Stimulated activated naive CD8-positive, alpha-beta T cell treated with anti-CD3 and anti-CD28 coated beads, Interleukin-15, Interleukin-2, amounts not matched to agents 100 U/mL and 50 U/mL, for 24 hours (primary cell): ENCODE results near the gene MYO1A.
"Not testable (repeated sequence)": the region's sequence is repeated elsewhere in the genome, so short reads cannot be mapped to it uniquely, and the experiment has no call there.

Source experiments
- ATAC-seq: fragments of 150-1000 bp; cut with Tn5 transposase; one replicate; pipeline ENCODE4 v1.10.0; 2021
- DNase-seq: peaks from one replicate; pipeline ENCODE4 v3.0.0; 2021

The MYO1A gene

DNA sequence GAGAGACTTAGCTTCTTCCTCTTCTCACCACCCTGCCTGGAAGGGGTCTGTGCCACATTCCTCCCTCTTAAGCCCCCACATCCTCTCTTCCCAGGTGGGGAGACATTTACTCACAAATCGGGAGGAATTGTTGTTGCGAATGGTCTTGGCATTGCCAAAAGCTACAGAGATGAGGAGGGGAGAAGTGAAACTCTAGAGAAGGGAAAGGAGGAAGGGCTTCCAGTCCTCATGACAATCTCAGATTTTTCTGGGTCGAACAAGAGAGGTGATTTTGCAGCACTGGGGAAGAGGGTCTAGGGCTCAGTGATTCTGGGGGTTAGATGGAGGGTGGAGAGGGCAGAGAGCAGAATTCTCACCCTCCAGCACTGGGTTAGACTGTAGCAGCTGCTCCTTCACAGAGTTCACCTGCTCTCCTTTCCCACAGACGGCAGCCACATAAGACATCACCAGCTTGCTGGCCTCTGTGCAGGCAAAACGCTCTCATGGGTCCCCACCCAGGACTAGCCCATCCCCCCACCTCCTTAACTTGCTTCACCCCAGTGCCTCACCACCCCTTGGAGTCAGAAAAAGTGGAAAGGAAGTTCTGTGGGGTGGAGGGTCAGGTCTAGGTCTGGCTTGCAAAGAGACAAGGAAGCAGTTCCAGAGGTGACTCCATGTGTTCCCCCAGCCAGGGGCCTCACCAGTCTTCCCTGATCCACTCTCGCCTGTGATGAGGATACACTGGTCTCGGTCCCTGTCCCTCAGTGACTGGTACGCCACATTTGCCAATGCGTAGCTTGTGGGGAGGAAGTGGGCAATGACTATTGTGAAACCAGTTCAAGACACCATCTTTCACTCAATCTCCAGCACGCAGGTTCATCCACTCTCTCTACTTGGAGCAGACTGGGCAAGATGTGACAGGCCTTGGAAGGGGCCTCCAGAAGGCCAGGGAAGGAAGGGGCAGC is 2.7 kb downstream of the MYO1A start:
- DNase-seq (peak; percentile 74), ATAC-seq (peak; percentile 86)

DNA sequence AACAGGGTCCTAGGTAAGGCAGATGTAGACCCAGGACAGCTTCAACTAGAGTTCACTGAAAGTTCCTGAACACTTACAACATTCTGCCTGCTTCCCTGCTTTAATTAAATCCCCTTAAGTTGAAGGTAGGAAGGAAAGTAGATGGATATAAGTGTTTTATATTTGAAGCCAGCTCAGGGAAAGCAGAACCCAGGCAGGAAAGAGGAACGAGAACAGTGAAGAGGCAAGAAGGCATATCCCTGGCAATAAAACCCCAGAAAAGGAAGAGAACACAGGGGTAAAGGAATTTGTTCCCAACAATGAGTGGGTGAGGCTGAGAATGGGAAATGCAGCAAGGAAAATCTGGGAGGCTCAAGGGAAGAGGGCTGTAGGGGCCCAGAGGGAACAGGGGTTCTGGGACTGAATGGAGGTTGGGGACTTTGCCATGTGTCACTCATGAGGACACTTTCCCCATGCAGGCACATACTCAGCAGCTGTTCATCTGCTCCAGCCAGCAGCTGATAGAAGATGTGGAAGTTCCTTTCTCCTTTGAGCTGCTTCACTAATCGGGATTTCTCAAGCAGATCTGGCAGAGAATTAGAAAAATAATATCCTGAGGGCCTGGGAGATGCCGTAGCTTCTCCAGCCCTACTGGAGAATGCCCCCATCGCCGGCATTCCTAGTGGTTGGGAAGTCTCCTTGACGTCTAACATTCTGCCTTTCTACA is 3.7 kb downstream of the MYO1A start:
- ATAC-seq = no peak
- no peak for DNase-seq

DNA sequence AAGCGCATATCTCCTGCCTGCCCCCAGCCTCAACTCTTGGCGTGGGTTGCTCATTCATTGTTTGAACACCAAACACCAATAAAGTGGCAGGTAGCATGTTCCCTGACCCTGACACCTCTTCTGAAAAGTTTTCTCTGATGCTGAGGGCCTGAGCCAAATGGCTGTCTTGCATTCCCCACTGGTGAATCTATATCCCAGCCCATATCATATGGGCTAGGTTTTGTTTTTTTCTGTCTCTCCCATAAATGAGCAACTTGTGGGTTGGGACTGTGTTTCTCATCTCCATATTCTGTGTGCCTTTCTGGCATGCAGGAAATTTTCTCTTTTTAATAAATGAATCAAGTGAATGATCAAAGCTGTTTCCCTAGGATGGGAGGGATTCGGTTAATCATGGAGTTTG is 5.0 kb downstream of the MYO1A start:
- no peak for DNase-seq

DNA sequence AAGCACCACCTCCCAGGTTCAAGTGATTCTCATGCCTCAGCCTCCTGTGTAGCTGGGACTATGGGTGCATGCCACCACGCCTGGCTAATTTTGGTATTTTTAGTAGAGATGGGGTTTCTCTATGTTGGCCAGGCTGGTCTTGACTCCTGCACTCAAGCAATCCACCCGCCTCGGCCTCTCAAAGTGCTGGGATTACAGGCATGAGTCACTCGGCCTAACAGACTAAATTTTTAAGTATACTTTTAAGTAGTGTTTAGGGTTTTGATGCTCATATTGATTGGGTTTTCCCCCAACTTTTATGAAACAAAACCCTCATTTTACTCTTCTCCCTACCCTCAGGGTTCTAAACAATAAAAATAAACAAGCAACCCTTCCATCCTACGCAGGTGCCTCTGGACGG is 5.5 kb downstream of the MYO1A start:
- no peak for DNase-seq
- ATAC-seq = no peak

More for the DNA sequence above, 5.0 kb downstream of the MYO1A start:
- no peak for ATAC-seq

DNA sequence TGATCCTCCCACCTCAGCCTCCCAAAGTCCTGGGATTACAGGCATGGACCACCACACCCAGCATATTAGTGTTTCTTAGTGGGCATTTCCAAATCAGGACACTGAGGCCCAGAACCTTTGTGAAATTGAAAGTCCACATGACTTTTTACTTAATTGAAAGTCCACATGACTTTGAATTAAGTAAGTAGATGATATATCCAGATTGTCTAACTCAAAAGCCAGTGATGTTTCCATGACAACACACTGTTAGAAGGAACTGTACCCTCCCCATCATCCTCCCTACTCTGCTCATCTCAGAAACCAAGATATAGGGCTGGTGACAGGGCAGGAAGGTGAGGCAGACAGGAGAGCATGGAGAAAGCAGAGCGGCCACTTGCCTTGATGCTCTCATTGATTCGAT is 7.2 kb downstream of the MYO1A start:
- no peak for DNase-seq
- no peak for ATAC-seq

DNA sequence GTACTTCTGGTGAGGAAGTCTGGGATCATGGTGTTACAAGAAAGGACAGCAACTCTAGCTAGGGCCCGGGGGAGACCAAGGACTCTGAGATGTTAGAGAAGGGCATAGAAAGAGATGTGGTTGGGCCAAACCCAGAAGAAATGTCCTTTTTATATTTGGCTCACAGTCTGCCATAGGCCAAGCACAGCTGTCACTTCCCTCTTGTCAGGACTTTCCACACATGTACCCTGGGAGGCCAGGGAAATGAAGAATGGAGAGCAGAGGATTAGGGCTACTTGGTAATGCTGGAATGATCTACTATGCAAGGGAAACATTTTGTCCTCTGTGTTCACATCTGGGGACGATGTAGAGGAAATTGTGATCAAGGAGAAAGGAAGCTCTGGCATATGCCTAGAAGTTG is 9.2 kb downstream of the MYO1A start:
- DNase-seq (no peak), ATAC-seq (no peak)

DNA sequence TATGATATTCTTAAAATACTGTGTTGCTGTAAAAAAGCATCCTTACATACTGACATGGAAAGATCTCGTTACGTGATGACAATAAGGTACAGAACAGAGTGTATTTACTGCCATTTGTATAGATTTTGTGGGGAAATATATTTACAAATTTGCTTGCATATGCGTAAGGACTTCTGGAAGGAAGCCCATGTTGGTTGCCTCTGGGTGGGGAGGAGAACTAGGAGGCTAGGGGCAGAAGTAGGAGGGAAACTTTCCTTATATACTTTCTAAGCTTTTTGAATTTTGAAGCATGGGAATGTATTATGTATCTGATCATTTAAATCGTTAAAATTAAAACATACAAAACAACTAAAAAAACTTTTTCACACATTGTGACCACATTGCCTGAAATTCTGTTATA is 9.7 kb downstream of the MYO1A start:
- ATAC-seq (no peak), DNase-seq (no peak)

DNA sequence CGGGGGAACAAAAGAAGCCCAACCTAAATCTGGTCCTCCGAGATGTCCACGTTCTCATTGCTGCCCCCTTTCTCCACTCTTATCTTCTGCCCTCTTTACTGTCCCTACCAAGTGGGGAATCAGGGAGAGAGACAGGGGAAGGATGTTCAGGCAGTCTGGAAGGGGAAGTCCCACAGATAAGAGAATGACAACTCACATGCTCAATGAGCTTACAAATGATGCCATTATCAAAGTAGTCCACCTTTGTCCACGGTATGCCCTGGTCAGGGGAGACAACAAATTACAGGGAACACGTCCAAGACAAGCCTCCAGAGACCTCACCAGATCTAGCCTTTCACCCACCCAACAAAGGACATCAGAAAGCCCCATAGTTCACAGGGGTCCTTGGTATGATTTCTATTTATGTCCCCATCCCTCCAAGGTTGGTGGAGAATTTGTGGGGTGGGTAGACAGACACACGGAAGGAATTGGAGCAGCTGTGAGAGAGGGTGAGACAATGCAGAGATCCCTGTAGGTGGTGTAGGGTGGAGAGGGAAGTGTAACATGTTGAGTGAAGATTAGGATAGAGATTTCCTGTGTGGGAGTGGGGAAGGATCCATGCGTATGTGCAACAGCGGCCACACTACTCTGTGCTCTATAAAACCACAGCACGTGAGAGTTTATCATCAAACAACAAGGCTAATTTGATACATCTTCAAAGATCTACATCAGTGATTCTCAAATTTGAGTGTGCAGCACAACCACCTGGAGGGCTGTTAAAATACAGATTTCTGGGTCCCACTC is 10.7 kb downstream of the MYO1A start:
- DNase-seq (no peak), ATAC-seq (no peak)

DNA sequence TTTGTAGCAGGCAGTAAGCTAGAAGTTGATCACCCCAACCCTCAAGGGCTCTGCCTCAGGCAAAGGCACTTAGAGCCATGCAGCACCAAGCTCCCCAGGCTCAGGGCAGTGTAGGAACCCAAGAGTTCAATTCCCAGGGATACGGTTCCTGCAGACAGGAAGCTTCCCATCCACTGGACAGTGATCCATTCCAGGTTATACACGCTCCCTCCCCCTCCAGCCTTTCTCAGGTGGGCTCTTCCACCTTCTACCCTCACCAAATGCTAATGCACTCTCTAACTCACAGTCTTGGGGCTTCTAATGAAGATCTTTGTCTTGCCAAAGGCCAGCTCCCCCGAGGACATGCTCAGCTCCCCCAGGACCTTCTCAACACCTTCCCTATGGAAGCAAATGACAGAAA is 12.7 kb downstream of the MYO1A start:
- DNase-seq = no peak
- ATAC-seq = no peak

DNA sequence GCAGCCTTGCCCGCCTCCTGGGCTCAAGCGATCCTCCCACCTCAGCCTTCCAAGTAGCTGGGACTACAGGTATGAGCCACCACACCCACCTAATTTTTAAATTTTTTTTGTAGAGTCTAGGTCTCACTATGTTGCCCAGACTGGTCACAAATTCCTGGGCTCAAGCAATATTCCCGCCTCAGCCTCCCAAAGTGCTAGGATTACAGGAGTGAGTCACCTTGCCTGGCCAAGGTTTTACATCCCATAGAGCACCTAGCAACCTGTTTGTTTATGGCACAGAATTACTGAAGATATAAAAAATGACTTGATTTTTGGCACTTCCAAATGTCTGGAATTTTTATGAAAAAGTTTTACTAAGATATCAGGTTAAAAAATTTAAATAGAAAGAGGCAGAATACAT is 16.5 kb downstream of the MYO1A start:
- no peak for ATAC-seq
- DNase-seq = no peak

DNA sequence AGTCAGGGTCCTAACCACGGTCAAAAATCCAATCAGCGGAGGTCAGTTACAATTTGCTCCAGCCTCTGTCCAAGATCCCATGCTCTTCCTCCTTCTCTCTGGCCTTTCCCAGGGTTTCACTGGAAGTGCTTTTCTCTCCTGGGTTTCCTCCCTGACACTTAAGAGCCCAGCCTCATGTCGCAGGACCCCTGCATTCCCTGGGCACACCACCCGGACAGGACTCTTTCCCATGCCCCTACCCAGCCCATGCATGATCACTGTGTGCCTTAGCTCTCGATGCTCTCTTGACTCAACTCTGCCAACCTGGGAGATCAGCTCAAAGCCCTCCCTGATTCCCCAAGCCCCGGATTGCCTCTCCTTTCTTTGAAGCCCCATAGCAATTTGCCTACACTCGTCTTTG is 18.1 kb downstream of the MYO1A start:
- DNase-seq (no peak), ATAC-seq (no peak)

DNA sequence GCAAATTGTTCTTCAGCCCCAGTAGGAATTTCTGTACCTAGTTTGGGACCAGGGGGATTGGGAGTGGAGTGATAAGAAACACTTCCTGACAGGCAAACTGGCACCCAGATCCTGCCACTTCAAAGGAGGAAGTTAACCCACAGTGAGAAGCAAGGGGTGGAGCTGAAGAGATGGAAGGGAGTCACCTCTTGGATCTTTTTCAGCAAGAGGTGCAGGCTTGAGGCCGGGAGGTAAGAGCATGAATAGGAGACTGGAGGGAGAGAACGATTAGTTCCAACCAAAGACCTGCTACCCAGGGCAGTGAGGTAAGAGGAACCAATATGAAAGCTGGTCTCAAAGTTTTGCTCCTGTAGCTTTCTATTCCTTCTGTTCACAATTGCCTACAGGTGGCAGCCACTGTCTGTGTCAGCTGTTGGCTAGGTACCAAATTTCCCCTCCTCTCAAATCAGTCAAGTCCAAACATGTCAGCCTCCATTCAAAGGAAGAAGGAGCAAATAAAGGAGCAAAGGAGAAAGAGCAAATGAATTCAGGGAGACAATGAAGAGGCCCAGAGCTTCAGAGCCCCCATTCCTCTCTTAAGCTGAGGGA is 18.7 kb downstream of the MYO1A start:
- ATAC-seq (no peak), DNase-seq (no peak)

DNA sequence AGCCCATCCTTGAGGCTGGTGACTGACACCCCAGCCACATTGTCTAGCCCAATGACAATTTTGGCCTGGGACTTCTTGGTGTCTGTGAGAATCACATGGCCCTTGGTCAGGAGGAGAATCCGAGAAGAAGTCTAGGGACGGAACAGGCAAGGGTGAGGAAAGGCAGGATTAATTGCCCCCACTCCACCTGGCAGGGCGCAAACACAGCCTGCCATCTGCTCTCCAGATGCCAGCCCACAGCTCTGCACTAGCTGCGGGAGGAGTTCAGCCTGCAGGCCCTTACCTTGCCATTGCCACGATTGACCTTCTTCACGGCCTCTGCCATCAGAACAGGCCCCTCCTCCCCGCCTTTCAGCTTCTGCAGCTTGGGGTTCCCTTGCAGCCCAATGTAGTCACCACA is 20.5 kb downstream of the MYO1A start:
- DNase-seq (no peak), ATAC-seq (no peak)

DNA sequence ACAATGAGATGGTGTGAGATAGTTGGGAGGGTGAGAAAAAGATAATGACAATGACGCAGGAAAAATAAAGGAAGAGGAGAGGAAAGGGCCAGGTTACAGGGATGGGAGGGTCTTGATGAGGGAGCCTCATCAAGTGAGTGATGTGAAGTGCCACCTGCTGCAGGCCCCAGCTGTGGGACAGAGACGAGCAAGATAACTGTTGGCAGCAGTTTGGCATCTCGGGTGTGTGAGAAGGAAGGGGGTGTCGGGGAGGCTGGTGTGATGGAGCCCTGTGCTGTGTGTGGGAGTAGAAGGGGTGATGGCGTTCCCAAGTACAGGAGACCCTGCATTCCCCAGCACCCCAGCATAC is 22.1 kb downstream of the MYO1A start:
- ATAC-seq = no peak
- no peak for DNase-seq

DNA sequence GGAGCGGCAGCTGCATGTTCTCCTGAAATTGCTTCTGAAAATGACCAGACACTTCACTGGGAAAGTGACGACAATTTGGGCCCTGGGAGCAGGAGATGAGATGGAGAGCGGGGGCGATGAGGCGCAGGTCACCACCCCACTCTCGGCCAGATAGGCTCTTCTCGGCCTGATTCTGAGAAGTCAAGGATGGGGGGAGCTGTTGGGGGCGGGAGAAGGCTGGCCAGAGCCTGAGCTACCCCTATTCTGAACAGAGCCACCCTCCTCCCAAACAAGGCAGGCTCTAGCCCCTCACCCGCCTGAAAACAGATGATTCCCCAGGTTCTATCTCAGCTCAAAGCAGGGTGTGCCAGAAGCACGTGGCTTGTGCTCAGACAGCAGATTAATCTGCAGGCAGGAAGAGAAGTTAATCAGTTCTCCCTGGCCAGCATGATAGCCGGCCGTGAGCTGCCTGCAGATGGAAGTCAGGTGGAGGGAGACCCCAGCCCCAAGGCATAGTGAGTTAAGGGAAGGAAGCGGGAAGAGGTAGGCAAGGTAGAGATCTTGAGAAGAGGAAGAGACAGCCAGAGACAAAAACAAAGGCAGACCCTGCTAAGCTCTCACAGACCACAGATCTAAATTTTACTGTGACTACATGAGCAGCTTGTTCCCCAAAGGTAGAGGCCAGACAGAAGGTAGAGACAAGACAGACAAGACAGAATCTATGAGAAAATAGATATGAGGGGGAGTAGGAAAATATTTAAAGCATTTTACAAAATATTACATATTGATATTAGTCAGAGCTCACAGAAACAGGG is 22.7 kb downstream of the MYO1A start:
- peak; percentile 71 for ATAC-seq
- no peak for DNase-seq

DNA sequence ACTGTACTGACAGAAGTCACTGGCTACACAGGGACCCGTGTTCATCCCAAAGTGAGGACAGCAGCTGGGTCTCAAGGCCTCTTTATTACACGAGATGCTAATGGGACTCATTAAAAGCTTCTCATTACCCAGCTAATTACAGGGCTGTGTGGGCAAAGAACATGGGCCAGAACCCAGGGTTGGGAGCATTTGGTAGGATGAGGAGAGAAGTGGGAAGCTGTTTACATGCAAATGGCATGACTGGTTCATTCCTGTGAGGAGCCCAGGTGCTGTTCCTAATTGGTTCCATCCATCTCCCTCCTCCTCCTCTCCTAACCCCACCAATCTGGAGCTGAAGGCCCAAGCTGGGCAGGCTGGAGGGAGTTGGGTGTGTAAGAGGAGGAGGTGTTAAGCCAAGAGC is 24.7 kb downstream of the MYO1A start:
- ATAC-seq = no peak
- DNase-seq = no peak

DNA sequence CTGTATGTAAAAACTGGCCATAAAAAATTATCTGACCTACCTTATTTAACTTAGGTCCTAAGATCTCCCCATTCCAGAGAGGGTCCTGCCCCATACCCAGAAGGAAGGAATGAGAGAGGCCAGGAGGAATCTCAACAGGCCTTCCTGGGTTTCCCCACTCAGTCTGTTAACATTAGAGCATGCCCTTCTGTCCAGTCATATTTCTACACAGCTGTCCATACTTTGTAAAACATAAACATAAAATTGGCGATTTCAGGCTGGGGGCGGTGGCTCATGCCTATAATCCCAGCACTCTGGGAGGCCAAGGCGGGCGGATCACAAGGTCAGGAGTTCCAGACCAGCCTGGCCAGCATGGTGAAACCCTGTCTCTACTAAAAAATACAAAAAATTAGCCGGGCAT is 27.6 kb downstream of the MYO1A start:
- DNase-seq, ATAC-seq: not testable (repeated sequence)

DNA sequence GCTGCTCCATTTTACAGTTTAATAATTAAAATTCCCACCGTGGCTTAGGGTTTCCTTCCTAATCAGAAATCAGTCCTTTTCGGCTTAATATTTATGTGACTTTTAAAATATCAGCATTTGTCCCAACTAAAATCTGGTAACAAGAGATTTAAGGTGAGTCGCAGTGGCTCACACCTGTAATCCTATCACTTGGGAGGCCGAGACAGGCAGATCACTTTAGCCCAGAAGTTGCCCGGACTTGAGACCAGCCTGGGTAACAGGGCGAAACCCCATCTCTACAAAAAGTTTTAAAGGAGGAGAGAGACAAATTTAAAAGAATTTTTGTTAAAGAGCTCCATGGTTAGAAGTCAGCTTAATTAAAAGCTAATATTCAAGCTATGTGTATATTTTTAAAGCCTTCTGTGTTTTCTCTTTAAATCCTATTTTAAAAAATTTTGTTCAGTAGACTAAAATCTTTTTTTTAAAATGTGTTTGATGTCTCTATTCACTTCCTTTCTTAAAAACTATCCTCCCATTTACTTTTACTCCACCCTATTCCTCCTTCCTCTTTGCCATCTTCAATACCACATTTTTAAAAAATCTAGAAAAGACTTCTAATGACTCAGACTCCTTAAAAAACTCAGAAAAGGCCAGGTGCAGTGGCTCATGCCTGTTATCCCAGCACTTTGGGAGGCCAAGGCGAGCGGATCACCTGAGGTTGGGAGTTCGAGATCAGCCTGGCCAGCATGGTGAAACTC is 29.8 kb downstream of the MYO1A start:
- DNase-seq = no peak
- ATAC-seq = no peak

DNA sequence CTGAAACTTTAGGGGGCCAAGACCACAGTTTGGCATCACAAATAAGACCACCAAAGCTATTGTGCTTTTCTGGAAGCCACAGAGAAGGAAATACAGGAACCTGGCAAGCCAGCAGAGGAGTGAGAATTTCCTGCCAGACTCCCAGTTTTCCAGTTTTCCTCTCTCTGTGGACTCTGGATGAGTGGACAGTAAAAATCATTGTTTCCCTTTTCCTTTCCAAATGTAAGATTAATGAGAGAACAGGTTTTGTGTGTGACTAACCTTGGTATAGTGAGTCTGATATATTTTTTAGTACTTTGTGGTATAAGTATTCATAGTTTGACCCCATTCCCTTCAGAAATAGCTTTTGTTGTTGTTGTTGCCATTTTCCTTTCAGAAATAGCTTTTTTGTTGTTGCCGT is 31.0 kb downstream of the MYO1A start:
- DNase-seq = no peak

DNA sequence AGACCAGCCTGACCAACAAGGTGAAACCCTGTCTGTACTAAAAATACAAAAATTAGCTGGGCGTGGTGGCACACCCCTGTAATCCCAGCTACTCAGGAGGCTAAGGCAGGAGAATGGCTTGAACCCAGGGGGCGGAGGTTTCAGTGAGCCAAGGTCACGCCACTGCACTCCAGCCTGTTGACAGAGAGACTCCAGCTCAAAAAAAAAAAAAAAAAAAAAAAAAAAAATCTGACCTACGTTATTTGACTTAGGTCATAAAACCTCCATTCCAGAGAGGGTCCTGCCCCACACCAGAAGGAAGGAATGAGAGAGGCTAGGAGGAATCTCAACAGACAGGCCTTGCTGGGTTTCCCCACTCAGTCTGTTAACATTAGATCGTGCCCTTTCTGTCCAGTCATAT is 31.6 kb downstream of the MYO1A start:
- ATAC-seq, DNase-seq: not testable (repeated sequence)

More for the DNA sequence above, 31.0 kb downstream of the MYO1A start:
- no peak for ATAC-seq

DNA sequence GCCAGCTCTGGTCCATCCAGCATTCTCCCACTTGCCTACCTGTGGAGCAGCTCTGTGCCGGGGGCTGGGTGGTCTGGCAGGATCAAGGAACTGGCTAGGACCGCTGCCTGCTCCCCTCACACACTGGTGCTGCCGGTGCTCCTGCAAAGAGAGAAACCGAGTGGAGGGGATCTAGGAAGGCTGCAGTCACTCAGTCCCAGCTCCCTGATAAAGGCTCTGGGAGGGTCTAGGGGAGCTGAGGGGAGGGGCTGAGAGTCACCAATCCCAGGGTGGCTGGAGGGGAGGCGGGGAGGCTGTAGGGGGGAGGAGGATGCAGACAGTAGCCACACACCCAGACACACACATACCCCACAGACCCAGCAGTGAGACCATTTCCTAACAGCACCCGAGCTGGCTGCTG is 33.6 kb downstream of the MYO1A start, which contains the start of gene TAC3:
Gene TAC3 (minus strand): TSS at position 182 of the 400 bp plus-strand sequence. CDS start 732 bp downstream, outside the sequence.
- ATAC-seq = no peak

More for the DNA sequence above, 33.6 kb downstream of the MYO1A start, which contains the start of gene TAC3:
- no peak for DNase-seq
